ENCODE measurements around the gene HCFC1R1.

Gene HCFC1R1

GRCh38 chr16:3029491-3030221 is 5.9 kb upstream of the HCFC1R1 start:
- no peak for DNase-seq (ENCODE audit: low read depth)
- TF ChIP-seq, protein P1, sequence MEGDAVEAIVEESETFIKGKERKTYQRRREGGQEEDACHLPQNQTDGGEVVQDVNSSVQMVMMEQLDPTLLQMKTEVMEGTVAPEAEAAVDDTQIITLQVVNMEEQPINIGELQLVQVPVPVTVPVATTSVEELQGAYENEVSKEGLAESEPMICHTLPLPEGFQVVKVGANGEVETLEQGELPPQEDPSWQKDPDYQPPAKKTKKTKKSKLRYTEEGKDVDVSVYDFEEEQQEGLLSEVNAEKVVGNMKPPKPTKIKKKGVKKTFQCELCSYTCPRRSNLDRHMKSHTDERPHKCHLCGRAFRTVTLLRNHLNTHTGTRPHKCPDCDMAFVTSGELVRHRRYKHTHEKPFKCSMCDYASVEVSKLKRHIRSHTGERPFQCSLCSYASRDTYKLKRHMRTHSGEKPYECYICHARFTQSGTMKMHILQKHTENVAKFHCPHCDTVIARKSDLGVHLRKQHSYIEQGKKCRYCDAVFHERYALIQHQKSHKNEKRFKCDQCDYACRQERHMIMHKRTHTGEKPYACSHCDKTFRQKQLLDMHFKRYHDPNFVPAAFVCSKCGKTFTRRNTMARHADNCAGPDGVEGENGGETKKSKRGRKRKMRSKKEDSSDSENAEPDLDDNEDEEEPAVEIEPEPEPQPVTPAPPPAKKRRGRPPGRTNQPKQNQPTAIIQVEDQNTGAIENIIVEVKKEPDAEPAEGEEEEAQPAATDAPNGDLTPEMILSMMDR (IDR thresholded peaks at IDR 0.05; ENCODE audit: control insufficient read depth, insufficient read depth, low read depth, low read length, missing control alignments) = no peak
- H3K4me3 ChIP-seq (ENCODE audit: control insufficient read depth, low read depth, low read length) = no peak overlapping the region; the same call in 1 of the 2 replicates

DNA sequence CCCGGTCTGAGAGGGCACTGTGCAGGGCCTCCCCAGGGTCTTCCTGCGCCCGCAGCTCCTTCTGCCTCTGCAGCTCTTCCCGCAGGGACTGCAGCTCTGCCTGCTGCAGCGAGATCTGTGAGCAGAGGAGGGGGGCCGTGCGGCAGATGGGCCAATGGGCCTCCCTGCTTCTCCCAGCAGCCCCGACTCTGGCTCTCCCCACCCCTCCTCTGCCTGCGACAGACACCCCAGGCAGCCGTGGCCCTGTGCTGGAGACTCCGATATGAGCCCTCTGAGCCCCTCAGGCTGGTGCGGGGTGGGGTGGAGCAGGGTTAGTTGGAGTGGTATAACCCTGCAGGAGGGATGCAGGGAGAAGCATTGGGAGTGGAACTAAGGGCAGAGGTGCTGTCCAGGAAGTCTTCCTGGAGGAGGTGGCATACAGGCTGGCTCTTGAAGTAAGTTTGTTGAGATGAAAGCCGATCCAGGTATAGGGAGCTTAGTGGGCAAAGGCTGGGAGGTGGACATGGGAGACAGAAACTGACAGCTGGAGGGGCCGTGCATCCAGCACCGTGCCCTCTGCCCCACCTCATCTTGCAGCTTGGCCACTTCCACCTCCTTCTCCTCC is 5.1 kb upstream of the HCFC1R1 start:
- TF ChIP-seq, protein P1 (IDR thresholded peaks at IDR 0.05; ENCODE audit: control insufficient read depth, insufficient read depth, low read depth, low read length, missing control alignments) = no peak
- DNase-seq (ENCODE audit: low read depth) = no peak
- H3K4me3 ChIP-seq (ENCODE audit: control insufficient read depth, low read depth, low read length) = no peak overlapping the region

DNA sequence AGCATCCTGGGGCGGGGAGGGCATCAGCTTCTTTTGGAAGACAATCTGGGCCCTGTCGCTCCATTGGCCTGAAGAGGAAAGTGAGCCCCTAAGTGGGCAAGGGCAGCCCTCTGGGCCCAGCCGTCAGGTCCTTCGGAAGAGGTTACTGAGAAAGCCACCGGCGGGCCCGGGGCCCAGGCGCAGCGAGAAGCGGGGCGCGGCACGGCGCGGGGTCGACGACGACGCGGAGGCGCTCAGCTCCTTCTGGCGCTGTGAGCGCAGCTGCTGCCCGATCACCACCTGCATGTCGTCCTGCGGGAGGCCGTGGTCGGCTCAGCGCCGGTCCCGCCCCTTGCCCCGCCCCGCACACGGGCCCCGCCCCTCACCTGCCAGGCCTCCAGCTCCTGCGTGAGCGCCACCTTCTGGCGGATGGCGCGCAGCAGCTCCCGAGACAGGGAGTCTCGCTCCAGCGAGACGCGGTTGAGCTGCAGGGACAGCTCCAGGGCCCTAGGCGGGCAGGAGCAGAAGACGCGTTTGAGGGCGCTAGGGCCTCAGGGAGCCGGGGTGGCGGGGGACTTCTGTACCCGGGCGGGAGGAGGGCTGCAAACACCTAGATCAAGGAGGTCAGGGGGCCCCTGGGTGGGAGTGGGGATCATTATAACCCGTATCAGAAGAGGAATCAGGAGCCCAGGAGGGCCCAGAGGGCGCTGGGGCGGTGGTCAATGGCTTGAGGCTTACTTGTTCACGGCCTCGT is 4.4 kb upstream of the HCFC1R1 start:
- H3K4me3 ChIP-seq (ENCODE audit: control insufficient read depth, low read depth, low read length) = no peak overlapping the region
- TF ChIP-seq, protein P1 (IDR thresholded peaks at IDR 0.05; ENCODE audit: control insufficient read depth, insufficient read depth, low read depth, low read length, missing control alignments) = peak; percentile 57
- DNase-seq (ENCODE audit: low read depth) = no peak

- no peak for DNase-seq (ENCODE audit: low read depth)
- TF ChIP-seq, protein P1 (IDR thresholded peaks at IDR 0.05; ENCODE audit: control insufficient read depth, insufficient read depth, low read depth, low read length, missing control alignments) = no peak
- H3K4me3 ChIP-seq (ENCODE audit: control insufficient read depth, low read depth, low read length) = no peak overlapping the region
Observed at GRCh38 chr16:3027489-3027795, 3.7 kb upstream of the HCFC1R1 start.

DNA sequence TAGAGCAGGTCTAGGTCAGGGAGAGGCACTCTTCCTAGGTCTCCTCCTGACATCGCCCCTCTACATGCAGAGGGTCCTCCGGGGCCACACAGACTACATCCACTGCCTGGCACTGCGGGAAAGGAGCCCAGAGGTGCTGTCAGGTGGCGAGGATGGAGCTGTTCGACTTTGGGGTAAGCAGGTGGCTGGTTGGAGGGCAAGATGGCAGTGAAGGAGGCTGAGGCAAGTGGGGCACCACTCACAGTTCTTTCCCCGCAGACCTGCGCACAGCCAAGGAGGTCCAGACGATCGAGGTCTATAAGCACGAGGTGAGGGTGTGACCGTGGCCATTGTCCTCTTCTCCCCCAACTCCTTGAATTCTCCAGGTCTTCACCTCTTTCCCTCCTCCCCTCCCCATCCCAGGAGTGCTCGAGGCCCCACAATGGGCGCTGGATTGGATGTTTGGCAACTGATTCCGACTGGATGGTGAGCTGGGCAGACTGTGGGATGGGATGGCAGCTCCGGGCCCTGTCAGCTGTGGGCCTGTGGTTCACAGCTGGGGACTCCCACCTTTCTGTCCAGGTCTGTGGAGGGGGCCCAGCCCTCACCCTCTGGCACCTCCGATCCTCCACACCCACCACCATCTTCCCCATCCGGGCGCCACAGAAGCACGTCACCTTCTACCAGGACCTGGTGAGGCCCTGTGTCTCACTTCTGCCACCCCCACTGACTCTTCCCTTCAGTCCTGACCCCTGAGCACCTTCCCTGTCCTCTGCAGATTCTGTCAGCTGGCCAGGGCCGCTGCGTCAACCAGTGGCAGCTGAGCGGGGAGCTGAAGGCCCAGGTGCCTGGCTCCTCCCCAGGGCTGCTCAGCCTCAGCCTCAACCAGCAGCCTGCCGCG is 3.1 kb upstream of the HCFC1R1 start:
- H3K4me3 ChIP-seq (ENCODE audit: control insufficient read depth, low read depth, low read length) = no peak overlapping the region
- TF ChIP-seq, protein P1 (IDR thresholded peaks at IDR 0.05; ENCODE audit: control insufficient read depth, insufficient read depth, low read depth, low read length, missing control alignments) = no peak
- no peak for DNase-seq (ENCODE audit: low read depth)

DNA sequence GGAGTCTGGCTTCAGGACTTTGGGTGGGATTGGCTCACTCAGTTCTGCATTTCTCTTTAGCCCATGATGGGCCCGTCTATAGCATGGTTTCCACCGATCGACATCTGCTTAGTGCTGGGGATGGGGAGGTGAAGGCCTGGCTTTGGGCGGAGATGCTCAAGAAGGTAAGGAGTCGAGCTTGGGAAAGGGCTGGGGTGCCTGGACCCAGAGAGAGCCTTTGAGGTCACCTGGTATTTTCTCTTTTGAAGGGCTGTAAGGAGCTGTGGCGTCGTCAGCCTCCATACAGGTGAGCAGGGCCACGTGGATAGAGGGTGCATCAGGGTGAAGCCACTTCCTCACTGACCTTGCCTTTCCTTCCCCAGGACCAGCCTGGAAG is 2.2 kb upstream of the HCFC1R1 start:
- no peak overlapping the region for H3K4me3 ChIP-seq (ENCODE audit: control insufficient read depth, low read depth, low read length)
- TF ChIP-seq, protein P1 (IDR thresholded peaks at IDR 0.05; ENCODE audit: control insufficient read depth, insufficient read depth, low read depth, low read length, missing control alignments) = no peak
- DNase-seq (ENCODE audit: low read depth) = no peak

Data from AG09309 (cell line).